Globus pallidus (tissue), 1 donor: ENCODE results near the gene CABP7.
"Not testable (repeated sequence)": the region's sequence is repeated elsewhere in the genome, so short reads cannot be mapped to it uniquely, and the experiment has no call there.

Experiments
- DNase-seq: peaks from one replicate; pipeline ENCODE4 v3.0.0-alpha.2; 2015; ENCODE audit warnings: low spot score

The CABP7 gene

GRCh38 chr22:29748248-29748893 is 28.6 kb downstream of the CABP7 start:
- no peak for DNase-seq

DNA sequence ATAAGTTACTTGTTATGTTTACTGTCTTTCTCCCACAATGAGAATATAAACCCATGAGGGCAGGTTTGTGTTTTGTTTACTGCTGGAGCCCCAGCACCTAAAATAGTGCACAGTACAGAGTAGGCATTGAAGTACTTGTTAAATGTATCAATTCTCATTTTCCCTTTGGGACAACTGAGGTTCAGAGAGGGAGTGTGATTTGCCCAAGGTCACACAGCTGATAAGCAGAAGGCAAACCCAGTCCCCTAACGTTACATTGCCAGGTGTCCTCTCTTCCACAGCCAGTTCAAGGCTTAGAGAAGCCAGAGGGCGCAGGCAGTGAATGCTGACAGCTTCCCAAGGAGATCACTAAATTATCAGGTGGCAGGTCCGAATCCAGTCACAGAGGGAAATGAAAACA is 30.2 kb downstream of the CABP7 start:
- DNase-seq: no peak

DNA sequence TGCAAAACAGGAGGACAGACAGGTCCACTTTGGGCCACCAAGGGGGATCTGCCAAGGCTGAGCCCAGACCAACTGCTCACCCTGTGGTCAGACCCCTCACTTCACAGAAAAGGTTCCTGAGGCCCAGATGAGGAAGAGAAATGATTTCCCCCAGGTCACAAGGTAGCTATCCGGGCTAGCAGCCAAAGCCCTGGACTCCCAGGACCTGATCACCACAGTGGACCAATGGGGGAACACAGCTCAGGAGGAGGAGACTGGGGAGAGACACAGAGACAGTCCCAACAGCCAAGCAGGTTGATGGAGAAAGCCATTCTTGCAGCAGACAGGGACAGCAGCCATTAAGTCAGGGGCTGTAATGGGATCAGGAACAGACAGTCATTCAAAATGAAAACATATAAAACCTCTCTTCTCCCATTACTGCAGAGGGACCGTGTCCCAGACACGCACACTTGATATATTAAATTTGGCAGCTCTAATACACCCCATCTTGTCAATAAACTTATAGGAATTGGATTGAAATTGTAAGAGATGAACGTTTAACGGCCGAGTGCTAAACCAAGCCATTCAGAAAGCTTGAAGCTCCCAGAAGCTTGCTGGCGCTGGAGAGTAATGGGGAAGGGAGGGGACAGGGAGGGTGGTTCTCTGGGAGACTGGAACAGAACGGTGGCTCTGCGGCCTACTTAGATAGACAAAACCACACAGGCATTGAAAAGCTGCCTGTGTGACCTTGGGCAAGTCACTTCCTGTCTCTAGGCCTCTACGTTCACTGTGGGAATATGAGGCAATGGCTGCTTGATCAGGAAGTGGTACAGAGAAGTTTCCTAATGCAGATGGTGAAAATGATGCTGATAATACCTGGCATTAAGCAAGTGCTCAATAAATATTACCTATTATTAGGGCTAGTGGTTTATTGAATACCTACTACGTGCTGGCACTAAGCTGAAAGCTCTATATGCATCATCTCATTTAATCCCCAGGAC is 31.0 kb downstream of the CABP7 start:
- DNase-seq: no peak

DNA sequence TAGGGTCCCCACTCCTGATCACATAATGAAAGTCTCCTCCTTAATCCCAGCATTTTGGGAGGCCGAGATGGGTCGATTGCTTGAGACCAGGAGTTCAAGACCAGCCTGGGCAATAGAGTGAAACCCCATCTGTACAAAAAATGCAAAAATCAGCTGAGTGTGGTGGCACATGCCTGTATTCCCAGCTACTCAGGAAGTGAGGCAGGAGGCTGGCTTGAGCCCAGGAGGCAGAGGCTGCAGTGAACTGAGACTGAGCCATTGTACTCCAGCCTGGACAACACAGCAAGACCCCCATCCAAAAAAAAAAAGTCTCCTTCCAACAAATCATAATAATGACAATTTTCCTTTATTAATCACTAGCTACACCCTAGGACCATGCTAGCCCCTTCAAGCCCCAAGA is 31.9 kb downstream of the CABP7 start:
- no peak for DNase-seq

GRCh38 chr22:29753808-29754657 is 34.2 kb downstream of the CABP7 start:
- no peak for DNase-seq

DNA sequence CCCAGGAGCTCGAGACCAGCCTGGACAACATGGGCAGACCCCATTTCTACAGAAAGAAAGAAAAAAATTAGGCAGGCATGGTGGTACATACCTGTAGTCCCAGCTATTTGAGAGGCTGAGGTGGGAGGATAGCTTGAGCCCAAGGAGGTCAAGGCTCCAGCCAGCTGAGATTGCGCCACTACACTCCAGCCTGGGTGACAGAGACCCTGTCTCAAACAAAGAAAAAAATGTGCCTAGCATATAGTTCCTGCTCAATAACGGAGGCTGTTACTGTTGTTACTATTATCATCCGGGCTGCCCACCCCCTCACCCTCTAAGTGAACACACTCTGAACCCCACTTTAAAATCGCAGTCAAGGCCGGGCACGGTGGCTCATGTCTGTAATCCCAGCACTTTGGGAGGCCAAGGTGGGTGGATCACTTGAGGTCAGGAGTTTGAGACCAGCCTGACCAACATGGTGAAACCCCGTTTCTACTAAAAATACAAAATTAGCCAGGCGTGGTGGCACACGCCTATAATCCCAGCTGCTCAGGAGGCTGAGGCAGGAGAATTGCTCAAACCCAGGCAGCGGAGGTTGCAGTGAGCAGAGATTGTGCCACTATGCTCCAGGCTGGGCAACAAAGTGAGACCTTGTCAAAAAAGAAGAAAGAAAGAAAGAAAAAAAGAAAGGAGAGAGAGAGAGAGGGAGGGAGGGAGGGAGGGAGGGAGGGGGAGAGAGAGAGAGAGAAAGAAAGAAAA is 35.0 kb downstream of the CABP7 start:
- not testable (repeated sequence) for DNase-seq

GRCh38 chr22:29755889-29756288 is 36.1 kb downstream of the CABP7 start:
- DNase-seq: no peak

GRCh38 chr22:29756341-29756740 is 36.5 kb downstream of the CABP7 start:
- no peak for DNase-seq

DNA sequence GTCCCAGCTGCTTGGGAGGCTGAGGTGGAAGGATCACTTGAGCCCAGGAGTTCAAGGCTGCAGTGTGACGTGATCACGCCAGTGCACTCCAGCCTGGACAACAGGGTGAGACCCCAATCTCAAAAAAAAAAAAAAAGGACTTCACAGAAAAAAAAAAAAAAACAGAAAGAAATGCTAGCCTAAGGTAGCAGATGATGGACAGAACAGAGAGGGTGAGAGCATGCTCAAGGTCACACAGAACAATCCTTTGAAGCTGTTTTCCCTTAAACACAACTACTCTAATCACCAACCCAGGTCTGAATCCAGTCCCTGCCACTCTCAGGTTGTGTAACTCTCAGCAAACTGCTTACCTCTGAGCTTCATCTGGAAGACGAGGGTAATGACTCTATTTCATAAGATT is 37.3 kb downstream of the CABP7 start:
- DNase-seq: no peak

DNA sequence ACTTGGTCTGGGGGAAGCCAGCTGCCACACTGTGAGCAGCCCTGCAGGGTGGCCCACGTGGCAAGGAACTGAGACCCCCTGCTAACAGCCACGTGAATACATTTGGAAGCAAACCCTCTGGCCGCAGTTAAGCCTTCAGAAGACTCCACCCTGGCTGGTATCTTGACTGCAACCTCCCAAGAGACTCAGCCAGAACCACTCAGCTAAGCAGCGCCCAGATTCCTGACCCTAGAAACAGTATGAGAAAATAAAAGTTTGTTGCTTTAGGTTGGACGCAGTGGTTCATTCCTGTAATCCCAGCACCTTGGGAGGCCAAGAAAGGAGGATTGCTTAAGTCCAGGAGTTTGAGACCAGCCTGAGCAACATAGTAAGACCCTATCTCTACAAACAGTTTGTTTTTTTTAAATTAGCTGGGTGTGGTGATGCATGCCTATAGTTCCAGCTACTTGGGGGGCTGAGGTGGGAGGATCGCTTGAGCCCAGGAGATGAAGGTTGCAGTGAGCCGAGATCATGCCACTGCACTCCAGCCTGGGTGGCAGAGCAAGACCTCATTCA is 38.3 kb downstream of the CABP7 start:
- DNase-seq: no peak

DNA sequence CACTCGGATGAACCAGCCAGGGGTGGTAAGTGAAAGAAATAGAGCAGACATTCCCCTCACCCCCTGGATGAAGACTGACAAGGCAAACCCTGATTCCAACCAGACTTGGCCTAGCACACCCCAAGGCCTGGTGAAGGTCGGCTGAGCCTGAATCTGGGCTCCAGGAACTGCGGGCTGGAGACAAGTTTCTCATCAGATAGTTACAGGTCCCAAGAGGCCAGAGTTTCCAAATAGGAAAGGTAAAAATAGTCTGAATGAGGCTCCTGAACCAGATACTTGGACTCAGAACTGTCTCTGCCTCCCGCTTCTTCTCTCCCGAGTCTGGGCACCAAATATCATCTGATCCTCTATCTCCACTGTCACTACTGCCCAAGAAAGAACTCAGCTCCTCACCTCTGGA is 39.2 kb downstream of the CABP7 start:
- DNase-seq: no peak

- DNase-seq: no peak
Observed at GRCh38 chr22:29762263-29762662, 42.5 kb downstream of the CABP7 start.

GRCh38 chr22:29765905-29766631 is 46.3 kb downstream of the CABP7 start:
- no peak for DNase-seq

DNA sequence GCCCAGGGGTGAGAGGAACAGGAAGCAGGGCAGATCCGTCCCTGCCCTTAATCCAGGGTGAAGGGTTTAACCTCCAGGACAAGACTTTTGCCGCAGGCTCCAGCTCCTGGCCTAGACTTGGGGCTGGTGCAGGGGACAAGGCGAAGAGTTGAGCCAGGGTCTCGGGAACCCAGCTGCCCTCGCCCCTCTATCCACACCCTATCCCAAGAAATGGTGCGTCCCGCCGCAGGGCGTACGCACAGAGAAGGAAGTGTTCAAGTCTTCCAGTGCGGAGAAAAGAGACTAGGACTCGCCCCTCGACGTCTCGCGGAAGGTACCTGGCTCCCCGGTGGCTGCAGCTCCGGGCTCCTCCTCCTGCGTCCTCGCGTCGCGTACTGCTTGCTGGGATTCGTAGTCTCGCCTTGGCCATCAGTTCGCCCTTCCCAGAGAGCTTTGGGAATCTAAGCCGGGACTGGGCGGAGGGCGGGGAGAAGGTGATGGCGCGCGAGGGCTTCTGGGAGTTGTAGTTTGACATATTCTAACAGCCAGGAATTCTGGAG is 46.9 kb downstream of the CABP7 start, which contains the start of gene ZMAT5:
Gene ZMAT5 (minus strand): TSS at position 376 of the 539 bp plus-strand sequence. CDS start 18,463 bp downstream, outside the sequence.
- peak; percentile 96 for DNase-seq

DNA sequence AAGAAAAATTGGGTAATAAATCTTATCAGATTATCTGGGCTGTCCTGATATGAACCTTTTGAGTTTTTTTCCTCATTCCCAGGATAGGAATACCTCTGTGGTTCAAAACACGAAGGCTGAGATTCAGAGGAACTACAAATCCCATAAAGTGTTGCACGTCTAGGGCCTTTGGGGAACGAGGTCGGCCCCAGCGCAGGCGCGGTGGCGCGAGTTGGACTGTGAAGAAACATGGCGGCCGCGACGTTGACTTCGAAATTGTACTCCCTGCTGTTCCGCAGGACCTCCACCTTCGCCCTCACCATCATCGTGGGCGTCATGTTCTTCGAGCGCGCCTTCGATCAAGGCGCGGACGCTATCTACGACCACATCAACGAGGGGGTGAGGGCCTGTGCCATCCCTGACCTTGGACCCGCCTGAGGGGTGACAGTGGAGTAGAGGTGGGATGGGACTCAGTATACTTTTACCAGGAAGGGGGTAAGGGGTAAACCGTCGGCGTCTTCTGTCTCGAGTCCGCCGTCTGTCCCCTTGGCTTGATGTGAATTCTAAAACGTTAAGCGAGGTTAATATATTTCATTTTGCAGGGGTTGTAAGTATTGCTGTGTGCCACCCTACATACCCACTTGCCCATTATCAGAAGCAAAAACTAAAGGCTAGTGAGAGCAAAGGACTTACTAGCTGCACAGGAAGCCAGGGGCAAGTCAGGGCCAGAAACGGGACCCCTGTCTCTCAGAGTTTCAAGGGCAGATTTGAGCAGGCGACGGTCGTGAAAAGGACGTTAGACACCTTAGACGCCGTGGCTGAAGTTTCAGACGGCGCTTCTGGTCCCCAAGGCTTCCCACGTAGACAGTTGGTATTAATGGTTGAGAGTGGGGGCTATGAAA is 47.6 kb downstream of the CABP7 start, which contains the start of gene UQCR10:
Gene UQCR10 (plus strand): TSS at position 199 of the 881 bp plus-strand sequence. CDS start 30 bp downstream, at position 229.
- peak; percentile 92 for DNase-seq

DNA sequence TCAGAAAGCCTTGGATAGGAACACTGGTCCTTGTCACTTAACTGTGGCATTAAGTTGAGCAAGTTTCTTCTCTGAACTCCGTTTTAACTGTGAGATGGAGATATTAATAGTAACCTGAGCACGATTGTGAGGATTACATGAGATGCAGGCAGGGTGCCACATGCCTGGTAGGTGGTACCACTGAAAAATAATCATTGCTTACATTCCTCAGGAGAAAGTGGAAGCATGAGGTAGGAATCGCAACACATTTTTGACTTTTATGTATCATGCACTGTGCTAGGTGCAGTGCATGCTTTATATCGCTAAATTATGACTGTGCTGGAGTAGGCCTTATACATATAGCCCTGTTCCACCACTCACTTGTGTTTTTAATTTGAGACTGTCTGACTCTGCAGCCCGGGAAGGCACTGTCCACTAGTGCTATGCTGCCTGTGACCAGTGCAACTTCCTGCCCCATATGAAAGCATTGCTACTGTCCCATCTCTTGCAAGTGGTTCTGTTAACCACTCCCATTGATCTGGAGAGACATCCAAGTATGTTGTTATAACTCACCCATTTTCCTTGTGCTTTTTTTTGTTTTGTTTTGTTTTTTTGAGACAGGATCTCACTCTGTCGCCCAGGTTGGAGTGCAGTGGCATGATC is 48.4 kb downstream of the CABP7 start:
- DNase-seq: no peak

DNA sequence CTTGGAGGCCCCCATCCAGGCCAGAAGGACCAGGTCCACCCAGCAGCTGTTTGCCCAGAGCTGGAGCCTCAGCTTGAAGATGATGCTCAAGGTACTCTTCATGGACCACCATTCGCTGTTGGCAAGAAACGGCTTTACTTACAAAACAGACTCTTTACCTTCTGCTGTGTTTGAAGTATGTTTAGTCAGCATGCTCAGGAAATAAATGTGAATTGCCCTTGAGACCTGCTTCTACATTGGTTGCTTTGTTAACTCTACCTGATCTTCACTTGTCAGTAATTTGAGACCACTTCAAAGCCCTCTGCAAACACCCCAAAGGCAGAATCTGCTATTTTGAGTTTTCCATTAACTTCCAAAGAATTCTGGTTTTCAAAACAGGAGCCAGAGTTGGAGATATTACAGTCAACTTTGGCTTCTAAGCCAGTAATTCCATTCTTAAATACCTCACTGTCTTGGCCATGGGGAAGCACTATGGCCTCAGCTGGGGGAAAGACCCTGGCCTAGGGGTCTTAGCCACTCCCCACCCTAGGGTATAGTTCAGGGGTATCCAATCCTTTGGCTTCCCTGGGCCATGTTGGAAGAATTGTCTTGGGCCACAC is 50.0 kb downstream of the CABP7 start:
- DNase-seq: no peak

GRCh38 chr22:29772170-29772641 is 52.4 kb downstream of the CABP7 start:
- DNase-seq: no peak
